Kidney glomerular epithelial cell (primary cell): Measurements from ENCODE around the gene BMP8A.
"Not testable (repeated sequence)": the region's sequence is repeated elsewhere in the genome, so short reads cannot be mapped to it uniquely, and the experiment has no call there.

Experiments
- DNase-seq: peaks from one replicate; lab custom pipeline; 2025; lab: John Stamatoyannopoulos, UW

The BMP8A gene

GRCh38 chr1:39483276-39483675 lies 8.2 kb upstream of the BMP8A start:
- DNase-seq = no peak

GRCh38 chr1:39484564-39484963 lies 6.9 kb upstream of the BMP8A start:
- DNase-seq = no peak

- DNase-seq = no peak
These were observed 6.2 kb upstream of the BMP8A start for GRCh38 chr1:39485046-39485803.

GRCh38 chr1:39488012-39488545 lies 3.4 kb upstream of the BMP8A start:
- DNase-seq = no peak

- no peak for DNase-seq
These were observed 2.5 kb upstream of the BMP8A start for GRCh38 chr1:39488793-39489566.

GRCh38 chr1:39489567-39490239 lies 1.7 kb upstream of the BMP8A start:
- no peak for DNase-seq

- DNase-seq = no peak
These were observed 765 bp upstream of the BMP8A start for GRCh38 chr1:39490596-39491145.

- DNase-seq = not testable (repeated sequence)
These were observed 944 bp downstream of the BMP8A start for GRCh38 chr1:39492118-39493042.

GRCh38 chr1:39493043-39493810 lies 1.8 kb downstream of the BMP8A start:
- DNase-seq = not testable (repeated sequence)

- DNase-seq = no peak
These were observed 3.4 kb downstream of the BMP8A start for GRCh38 chr1:39494671-39495410.

- not testable (repeated sequence) for DNase-seq
These were observed 5.1 kb downstream of the BMP8A start for GRCh38 chr1:39496520-39496919.

GRCh38 chr1:39497585-39497984 lies 6.1 kb downstream of the BMP8A start:
- DNase-seq = no peak

- DNase-seq = not testable (repeated sequence)
These were observed 6.8 kb downstream of the BMP8A start for GRCh38 chr1:39498096-39498710.

GRCh38 chr1:39498821-39499220 lies 7.4 kb downstream of the BMP8A start:
- DNase-seq = not testable (repeated sequence)

GRCh38 chr1:39499668-39500067 lies 8.2 kb downstream of the BMP8A start:
- DNase-seq = no peak

GRCh38 chr1:39500862-39501389 lies 9.5 kb downstream of the BMP8A start:
- DNase-seq = no peak

- DNase-seq = no peak
These were observed 10.2 kb downstream of the BMP8A start for GRCh38 chr1:39501666-39502065.

GRCh38 chr1:39504436-39504835 lies 13.0 kb downstream of the BMP8A start:
- DNase-seq = not testable (repeated sequence)

GRCh38 chr1:39505289-39505688 lies 13.9 kb downstream of the BMP8A start:
- no peak for DNase-seq
